A673 (cell line): ENCODE data around the gene EEFSEC. TPM values are rescaled to one million over a fixed set of nuclear protein-coding genes. Genes with fewer than 3 reads are reported as not detected.

Experiments used
- BruUV-seq: library from RNA; stranded (reverse); fragments of 400-500 nt; replicated peaks from 2 replicates; lab custom pipeline; 2021; lab: Mats Ljungman, UMichigan
- CTCF ChIA-PET: fragments of 300-600 bp; sonication (Branson Sonifier 250); formaldehyde crosslinking; loops from one replicate; lab custom pipeline; 2022; ENCODE audit warnings: antibody characterized with exemption; lab: Charles Lee
- POLR2A ChIA-PET: fragments of 300-600 bp; sonication (Branson Sonifier 250); formaldehyde crosslinking; loops from one replicate; lab custom pipeline; 2022; ENCODE audit warnings: antibody characterized with exemption; ENCODE audit not compliant: low non-redundant PET; lab: Charles Lee
- DNase-seq: peaks from one replicate; pipeline ENCODE4 v3.0.0-alpha.2; 2015; ENCODE audit warnings: low spot score
- H3K27ac ChIP-seq: fragments of 200-600 bp; sonication (generic); 2 replicates; pipeline ENCODE4 v1.5.1; 2016; ENCODE audit warnings: mixed run types, low read depth, mild to moderate bottlenecking, mixed read lengths, antibody characterized with exemption, low read length; ENCODE audit not compliant: poor library complexity, severe bottlenecking
- H3K27me3 ChIP-seq: fragments of 200-600 bp; sonication (generic); replicated peaks from 2 replicates; pipeline ENCODE4 v1.6.1; 2017; ENCODE audit warnings: mixed run types, low read depth, mild to moderate bottlenecking, mixed read lengths, antibody characterized with exemption, low read length; ENCODE audit not compliant: insufficient read depth, poor library complexity
- H3K36me3 ChIP-seq: fragments of 200-600 bp; sonication (generic); 2 replicates; pipeline ENCODE4 v1.6.1; 2016; ENCODE audit warnings: mixed run types, mild to moderate bottlenecking, mixed read lengths, antibody characterized with exemption, low read length; ENCODE audit not compliant: insufficient read depth, poor library complexity, severe bottlenecking
- H3K4me1 ChIP-seq: fragments of 200-600 bp; sonication (generic); 2 replicates; pipeline ENCODE4 v1.6.1; 2017; ENCODE audit warnings: mixed run types, mild to moderate bottlenecking, mixed read lengths, antibody characterized with exemption, low read length; ENCODE audit not compliant: insufficient read depth, poor library complexity, severe bottlenecking
- H3K4me3 ChIP-seq: fragments of 200-600 bp; sonication (generic); 2 replicates; pipeline ENCODE4 v1.5.1; 2016; ENCODE audit warnings: low read depth, mixed run types, mild to moderate bottlenecking, mixed read lengths, low read length; ENCODE audit not compliant: poor library complexity, severe bottlenecking
- H3K9me3 ChIP-seq: fragments of 200-600 bp; sonication (generic); 2 replicates; pipeline ENCODE4 v1.6.1; 2016; ENCODE audit warnings: mixed run types, low read depth, mild to moderate bottlenecking, mixed read lengths, antibody characterized with exemption, low read length; ENCODE audit not compliant: poor library complexity, severe bottlenecking
- EZH2 ChIP-seq: fragments of 200-600 bp; sonication (generic); IDR thresholded peaks from 2 replicates; pipeline ENCODE4 v1.6.1; 2017; ENCODE audit warnings: borderline replicate concordance, low read depth, mild to moderate bottlenecking, mixed read lengths, antibody characterized with exemption, low read length; ENCODE audit not compliant: poor library complexity, severe bottlenecking
- intact Hi-C: fragments of 100-400 bp; cut with micrococcal nuclease; formaldehyde crosslinking; loops from one replicate; pipeline ENCODE4 v1.10.0; 2022; ENCODE audit not compliant: unreplicated experiment
- total RNA-seq: library from RNA; stranded (reverse); gene quantifications from 2 replicates; pipeline ENCODE4 v1.2.3, GENCODE V29; 2021
- TF ChIP-seq, protein P1 (sequence below): fragments of 300-800, 200-600 bp; sonication (generic); conservative IDR thresholded peaks from 2 replicates; pipeline ENCODE4 v1.5.1; 2017; ENCODE audit warnings: low read depth, mild to moderate bottlenecking, antibody characterized with exemption, low read length, moderate library complexity, mixed read lengths

Gene EEFSEC
- total RNA-seq, 1 experiment from 2014 or later: 19.7 TPM

DNA sequence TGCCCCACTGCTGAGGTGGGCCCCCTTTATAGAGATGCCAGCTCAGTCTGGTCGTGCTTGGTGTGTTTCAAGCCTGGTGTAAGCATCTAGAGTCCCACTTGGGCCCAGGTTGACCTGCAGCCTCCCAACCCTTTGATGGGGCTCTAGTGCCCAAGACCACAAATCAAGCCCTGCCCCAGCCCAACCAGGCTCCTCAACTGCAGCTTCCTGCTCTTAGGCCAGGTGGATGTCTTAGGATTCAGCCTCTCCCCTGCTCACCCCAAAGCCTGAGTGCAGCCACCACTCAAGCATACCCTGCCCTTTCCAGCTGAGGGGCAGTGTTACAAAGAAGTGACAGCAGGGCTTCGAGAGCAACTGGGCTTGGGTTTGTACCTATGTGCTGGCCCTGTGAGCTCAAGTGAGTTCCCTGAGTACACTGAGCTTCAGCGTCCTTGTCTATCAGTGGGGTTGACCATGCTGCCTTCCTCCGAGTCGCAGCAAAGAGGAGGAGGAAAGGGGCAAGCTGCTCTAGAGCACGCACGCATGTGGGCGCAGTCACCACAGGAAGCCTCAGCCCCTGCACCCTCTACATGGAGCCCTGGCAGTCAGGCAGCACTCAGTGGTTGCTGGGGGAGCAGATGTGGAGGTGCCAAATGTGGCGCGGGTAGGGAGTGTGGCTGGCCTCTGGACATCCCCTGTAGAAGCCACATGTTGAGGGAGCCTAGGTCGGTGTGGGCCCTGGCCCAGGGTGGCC is 120.7 kb downstream of the EEFSEC start:
- no TSS peak for BruUV-seq
- intact Hi-C loops: no loop called here
- TF ChIP-seq, protein P1, sequence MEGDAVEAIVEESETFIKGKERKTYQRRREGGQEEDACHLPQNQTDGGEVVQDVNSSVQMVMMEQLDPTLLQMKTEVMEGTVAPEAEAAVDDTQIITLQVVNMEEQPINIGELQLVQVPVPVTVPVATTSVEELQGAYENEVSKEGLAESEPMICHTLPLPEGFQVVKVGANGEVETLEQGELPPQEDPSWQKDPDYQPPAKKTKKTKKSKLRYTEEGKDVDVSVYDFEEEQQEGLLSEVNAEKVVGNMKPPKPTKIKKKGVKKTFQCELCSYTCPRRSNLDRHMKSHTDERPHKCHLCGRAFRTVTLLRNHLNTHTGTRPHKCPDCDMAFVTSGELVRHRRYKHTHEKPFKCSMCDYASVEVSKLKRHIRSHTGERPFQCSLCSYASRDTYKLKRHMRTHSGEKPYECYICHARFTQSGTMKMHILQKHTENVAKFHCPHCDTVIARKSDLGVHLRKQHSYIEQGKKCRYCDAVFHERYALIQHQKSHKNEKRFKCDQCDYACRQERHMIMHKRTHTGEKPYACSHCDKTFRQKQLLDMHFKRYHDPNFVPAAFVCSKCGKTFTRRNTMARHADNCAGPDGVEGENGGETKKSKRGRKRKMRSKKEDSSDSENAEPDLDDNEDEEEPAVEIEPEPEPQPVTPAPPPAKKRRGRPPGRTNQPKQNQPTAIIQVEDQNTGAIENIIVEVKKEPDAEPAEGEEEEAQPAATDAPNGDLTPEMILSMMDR: no peak
- no peak for TF ChIP-seq EZH2
- no peak overlapping the region for H3K4me3 ChIP-seq
- H3K27me3 ChIP-seq: no peaks in the 10 kb centered on the region
- POLR2A ChIA-PET: no interaction called here
- no peak for DNase-seq
- no peak overlapping the region for H3K27ac ChIP-seq
- CTCF ChIA-PET: no interaction called here
- H3K9me3 ChIP-seq: no peaks in the 10 kb centered on the region
- H3K36me3 ChIP-seq: no peaks in the 10 kb centered on the region
- peaks cover 10% of the 10 kb centered on the region for H3K4me1 ChIP-seq

DNA sequence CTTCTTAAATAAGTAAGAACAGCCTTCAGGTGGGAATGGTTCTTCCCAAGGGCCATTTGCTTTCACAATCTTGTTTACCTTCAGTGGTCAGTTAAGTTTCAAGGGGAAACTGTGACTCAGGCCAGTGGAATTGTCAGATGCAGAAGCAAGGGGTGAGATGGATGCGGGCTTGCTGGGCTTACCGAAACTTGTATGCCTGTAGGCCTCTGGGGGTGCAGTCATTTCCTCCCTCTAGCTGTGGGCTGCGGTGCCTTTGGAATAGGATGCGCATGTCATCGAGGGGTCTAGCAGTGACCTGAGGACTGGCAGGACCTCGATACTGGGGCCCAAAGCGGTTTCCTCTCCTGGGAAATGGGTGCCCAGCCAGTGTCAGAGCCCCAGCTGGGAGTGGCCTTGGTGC is 121.6 kb downstream of the EEFSEC start:
- intact Hi-C loops: no loop called here
- no TSS peak for BruUV-seq
- H3K9me3 ChIP-seq: no peaks in the 10 kb centered on the region
- no peaks in the 10 kb centered on the region for H3K27me3 ChIP-seq
- DNase-seq: no peak
- peaks cover 17% of the 10 kb centered on the region for H3K4me1 ChIP-seq
- H3K4me3 ChIP-seq: no peak overlapping the region
- no peak overlapping the region for H3K27ac ChIP-seq
- ChIA-PET CTCF (no interaction called here), POLR2A (no interaction called here)
- H3K36me3 ChIP-seq: no peaks in the 10 kb centered on the region
- TF ChIP-seq, protein P1: no peak
- TF ChIP-seq EZH2: no peak

DNA sequence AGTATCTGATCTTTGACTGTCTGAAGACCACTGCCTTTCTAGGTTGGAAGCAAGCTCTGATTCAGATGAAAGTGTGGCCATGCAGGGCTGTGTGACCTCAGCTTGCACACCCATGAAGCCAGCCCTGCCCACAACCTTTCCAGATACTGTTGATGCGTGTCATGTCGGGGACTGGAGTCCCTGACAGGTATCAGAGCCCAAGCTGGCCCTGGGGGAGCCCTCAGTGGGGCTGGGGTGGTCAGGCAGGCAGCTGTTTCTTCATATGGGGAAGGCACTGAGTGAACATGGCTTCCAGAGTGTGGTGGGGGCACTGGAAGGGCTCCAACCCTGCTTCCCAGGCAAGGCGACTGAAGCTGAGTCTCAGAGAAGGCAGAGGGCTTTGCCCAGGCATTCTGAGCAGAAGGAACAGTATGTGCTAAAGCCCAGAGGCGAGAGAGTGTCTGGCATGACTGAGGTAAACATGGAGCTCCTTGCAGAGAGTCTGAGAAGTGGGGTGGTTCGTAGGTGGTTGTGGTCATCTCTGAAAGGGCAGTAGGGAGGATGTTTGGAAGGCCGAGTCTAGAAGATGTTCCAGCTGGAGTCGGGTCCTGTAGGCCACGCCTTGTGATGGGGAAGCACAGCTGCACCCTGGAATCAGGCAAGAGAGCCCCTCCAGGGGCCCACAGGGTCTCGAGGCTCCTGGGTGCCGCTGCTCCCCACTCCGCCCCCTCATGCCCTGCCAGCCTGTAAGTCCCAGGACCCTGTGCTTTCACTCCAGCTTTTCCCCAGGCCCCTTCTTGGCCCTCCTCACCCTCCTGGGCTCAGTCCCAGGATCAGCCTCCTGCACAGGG is 122.2 kb downstream of the EEFSEC start:
- no TSS peak for BruUV-seq
- Histone ChIP-seq H3K4me3 (no peak overlapping the region), H3K27ac (no peak overlapping the region), H3K4me1 (peaks cover 17% of the 10 kb centered on the region), H3K36me3 (no peaks in the 10 kb centered on the region), H3K27me3 (no peaks in the 10 kb centered on the region), H3K9me3 (no peaks in the 10 kb centered on the region)
- ChIA-PET POLR2A (no interaction called here), CTCF (no interaction called here)
- TF ChIP-seq, protein P1: no peak
- TF ChIP-seq EZH2: no peak
- DNase-seq: no peak
- intact Hi-C loops: no loop called here
